GM21390 (cell line): ENCODE results near the gene STH.
"Not testable (repeated sequence)": the region's sequence is repeated elsewhere in the genome, so short reads cannot be mapped to it uniquely, and the experiment has no call there.

Source experiments
- ATAC-seq: cut with Tn5 transposase; IDR thresholded peaks from one replicate; pipeline ENCODE4 v1.9.1; 2021; ENCODE audit not compliant: unreplicated experiment

Gene STH

DNA sequence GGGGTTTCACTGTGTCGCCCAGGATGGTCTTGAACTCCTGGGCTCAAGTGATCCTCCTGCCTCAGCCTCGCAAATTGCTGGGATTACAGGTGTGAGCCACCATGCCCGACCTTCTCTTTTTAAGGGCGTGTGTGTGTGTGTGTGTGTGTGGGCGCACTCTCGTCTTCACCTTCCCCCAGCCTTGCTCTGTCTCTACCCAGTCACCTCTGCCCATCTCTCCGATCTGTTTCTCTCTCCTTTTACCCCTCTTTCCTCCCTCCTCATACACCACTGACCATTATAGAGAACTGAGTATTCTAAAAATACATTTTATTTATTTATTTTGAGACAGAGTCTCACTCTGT lies 3.9 kb downstream of the STH start:
- ATAC-seq: no peak

DNA sequence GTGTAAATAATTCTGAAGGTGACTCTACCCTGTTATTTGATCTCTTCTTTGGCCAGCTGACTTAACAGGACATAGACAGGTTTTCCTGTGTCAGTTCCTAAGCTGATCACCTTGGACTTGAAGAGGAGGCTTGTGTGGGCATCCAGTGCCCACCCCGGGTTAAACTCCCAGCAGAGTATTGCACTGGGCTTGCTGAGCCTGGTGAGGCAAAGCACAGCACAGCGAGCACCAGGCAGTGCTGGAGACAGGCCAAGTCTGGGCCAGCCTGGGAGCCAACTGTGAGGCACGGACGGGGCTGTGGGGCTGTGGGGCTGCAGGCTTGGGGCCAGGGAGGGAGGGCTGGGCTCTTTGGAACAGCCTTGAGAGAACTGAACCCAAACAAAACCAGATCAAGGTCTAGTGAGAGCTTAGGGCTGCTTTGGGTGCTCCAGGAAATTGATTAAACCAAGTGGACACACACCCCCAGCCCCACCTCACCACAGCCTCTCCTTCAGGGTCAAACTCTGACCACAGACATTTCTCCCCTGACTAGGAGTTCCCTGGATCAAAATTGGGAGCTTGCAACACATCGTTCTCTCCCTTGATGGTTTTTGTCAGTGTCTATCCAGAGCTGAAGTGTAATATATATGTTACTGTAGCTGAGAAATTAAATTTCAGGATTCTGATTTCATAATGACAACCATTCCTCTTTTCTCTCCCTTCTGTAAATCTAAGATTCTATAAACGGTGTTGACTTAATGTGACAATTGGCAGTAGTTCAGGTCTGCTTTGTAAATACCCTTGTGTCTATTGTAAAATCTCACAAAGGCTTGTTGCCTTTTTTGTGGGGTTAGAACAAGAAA lies 5.1 kb downstream of the STH start:
- ATAC-seq: no peak

- ATAC-seq: not testable (repeated sequence)
Measured at GRCh38 chr17:46006082-46006481, 7.0 kb downstream of the STH start.

DNA sequence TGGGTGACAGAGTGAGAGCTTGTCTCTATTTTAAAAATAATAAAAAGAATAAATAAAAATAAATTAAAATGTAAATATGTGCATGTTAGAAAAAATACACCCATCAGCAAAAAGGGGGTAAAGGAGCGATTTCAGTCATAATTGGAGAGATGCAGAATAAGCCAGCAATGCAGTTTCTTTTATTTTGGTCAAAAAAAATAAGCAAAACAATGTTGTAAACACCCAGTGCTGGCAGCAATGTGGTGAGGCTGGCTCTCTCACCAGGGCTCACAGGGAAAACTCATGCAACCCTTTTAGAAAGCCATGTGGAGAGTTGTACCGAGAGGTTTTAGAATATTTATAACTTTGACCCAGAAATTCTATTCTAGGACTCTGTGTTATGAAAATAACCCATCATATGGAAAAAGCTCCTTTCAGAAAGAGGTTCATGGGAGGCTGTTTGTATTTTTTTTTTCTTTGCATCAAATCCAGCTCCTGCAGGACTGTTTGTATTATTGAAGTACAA lies 8.5 kb downstream of the STH start:
- no peak for ATAC-seq

GRCh38 chr17:46008591-46008990 lies 9.5 kb downstream of the STH start:
- no peak for ATAC-seq

DNA sequence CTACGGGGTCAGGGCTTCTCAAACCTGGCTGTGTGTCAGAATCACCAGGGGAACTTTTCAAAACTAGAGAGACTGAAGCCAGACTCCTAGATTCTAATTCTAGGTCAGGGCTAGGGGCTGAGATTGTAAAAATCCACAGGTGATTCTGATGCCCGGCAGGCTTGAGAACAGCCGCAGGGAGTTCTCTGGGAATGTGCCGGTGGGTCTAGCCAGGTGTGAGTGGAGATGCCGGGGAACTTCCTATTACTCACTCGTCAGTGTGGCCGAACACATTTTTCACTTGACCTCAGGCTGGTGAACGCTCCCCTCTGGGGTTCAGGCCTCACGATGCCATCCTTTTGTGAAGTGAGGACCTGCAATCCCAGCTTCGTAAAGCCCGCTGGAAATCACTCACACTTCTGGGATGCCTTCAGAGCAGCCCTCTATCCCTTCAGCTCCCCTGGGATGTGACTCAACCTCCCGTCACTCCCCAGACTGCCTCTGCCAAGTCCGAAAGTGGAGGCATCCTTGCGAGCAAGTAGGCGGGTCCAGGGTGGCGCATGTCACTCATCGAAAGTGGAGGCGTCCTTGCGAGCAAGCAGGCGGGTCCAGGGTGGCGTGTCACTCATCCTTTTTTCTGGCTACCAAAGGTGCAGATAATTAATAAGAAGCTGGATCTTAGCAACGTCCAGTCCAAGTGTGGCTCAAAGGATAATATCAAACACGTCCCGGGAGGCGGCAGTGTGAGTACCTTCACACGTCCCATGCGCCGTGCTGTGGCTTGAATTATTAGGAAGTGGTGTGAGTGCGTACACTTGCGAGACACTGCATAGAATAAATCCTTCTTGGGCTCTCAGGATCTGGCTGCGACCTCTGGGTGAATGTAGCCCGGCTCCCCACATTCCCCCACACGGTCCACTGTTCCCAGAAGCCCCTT lies 10.9 kb downstream of the STH start:
- no peak for ATAC-seq

GRCh38 chr17:46010597-46011186 lies 11.6 kb downstream of the STH start:
- no peak for ATAC-seq

DNA sequence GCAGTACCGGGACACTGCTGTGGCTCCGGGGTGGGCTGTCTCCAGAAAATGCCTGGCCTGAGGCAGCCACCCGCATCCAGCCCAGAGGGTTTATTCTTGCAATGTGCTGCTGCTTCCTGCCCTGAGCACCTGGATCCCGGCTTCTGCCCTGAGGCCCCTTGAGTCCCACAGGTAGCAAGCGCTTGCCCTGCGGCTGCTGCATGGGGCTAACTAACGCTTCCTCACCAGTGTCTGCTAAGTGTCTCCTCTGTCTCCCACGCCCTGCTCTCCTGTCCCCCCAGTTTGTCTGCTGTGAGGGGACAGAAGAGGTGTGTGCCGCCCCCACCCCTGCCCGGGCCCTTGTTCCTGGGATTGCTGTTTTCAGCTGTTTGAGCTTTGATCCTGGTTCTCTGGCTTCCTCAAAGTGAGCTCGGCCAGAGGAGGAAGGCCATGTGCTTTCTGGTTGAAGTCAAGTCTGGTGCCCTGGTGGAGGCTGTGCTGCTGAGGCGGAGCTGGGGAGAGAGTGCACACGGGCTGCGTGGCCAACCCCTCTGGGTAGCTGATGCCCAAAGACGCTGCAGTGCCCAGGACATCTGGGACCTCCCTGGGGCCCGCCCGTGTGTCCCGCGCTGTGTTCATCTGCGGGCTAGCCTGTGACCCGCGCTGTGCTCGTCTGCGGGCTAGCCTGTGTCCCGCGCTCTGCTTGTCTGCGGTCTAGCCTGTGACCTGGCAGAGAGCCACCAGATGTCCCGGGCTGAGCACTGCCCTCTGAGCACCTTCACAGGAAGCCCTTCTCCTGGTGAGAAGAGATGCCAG lies 12.9 kb downstream of the STH start:
- ATAC-seq: no peak

GRCh38 chr17:46012506-46013079 lies 13.5 kb downstream of the STH start:
- ATAC-seq: no peak

DNA sequence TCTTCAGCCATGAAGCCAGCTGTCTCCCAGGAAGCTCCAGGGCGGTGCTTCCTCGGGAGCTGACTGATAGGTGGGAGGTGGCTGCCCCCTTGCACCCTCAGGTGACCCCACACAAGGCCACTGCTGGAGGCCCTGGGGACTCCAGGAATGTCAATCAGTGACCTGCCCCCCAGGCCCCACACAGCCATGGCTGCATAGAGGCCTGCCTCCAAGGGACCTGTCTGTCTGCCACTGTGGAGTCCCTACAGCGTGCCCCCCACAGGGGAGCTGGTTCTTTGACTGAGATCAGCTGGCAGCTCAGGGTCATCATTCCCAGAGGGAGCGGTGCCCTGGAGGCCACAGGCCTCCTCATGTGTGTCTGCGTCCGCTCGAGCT lies 14.1 kb downstream of the STH start:
- no peak for ATAC-seq

- ATAC-seq: no peak
Measured at GRCh38 chr17:46013502-46014165, 14.6 kb downstream of the STH start.

- not testable (repeated sequence) for ATAC-seq
Measured at GRCh38 chr17:46019408-46019925, 20.4 kb downstream of the STH start.

DNA sequence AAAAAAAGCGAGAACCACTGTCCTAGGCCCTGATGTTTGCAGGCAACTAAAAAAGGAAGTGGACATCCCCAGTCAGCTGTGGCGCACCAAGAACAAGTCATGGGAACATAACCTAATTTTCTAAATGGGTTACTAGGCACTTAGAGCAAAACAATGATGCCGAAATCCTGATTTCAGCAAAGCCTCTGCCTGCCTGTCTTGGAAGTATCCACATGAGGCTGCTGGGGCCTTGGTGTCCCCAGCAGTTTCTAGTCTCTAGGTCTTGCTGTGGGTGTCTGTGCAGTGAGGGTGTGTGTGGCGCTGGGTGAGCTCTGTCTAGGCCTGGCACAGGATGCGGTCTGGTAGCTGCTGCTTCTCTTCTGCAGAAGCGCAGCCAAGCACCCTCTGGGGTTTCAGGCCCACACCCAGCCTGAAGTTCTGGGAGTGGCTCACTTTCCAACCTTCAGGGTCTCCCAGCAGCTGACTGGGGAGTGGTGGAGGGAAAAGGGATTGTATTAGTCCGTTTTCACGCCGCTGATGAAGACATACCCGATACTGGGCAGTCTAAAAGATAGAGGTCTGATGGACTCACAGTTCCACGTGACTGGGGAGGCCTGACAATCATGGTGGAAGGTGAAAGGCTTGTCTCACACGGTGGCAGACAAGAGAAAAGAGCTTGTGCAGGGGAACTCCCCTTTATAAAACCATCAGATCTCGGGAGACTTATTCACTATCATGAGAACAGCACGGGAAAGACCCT lies 21.1 kb downstream of the STH start:
- no peak for ATAC-seq

- no peak for ATAC-seq
Measured at GRCh38 chr17:46020998-46021397, 21.9 kb downstream of the STH start.

- ATAC-seq: not testable (repeated sequence)
Measured at GRCh38 chr17:46023366-46023765, 24.3 kb downstream of the STH start.

DNA sequence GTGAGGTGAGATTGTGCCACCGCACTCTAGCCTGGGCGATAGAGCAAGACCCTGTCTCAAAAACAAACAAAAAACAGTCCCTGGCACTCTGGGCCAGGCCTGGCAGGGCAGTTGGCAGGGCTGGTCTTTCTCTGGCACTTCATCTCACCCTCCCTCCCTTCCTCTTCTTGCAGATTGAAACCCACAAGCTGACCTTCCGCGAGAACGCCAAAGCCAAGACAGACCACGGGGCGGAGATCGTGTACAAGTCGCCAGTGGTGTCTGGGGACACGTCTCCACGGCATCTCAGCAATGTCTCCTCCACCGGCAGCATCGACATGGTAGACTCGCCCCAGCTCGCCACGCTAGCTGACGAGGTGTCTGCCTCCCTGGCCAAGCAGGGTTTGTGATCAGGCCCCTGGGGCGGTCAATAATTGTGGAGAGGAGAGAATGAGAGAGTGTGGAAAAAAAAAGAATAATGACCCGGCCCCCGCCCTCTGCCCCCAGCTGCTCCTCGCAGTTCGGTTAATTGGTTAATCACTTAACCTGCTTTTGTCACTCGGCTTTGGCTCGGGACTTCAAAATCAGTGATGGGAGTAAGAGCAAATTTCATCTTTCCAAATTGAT lies 24.8 kb downstream of the STH start:
- ATAC-seq: no peak

DNA sequence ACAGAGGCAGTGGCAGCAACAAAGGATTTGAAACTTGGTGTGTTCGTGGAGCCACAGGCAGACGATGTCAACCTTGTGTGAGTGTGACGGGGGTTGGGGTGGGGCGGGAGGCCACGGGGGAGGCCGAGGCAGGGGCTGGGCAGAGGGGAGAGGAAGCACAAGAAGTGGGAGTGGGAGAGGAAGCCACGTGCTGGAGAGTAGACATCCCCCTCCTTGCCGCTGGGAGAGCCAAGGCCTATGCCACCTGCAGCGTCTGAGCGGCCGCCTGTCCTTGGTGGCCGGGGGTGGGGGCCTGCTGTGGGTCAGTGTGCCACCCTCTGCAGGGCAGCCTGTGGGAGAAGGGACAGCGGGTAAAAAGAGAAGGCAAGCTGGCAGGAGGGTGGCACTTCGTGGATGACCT lies 25.5 kb downstream of the STH start:
- no peak for ATAC-seq

DNA sequence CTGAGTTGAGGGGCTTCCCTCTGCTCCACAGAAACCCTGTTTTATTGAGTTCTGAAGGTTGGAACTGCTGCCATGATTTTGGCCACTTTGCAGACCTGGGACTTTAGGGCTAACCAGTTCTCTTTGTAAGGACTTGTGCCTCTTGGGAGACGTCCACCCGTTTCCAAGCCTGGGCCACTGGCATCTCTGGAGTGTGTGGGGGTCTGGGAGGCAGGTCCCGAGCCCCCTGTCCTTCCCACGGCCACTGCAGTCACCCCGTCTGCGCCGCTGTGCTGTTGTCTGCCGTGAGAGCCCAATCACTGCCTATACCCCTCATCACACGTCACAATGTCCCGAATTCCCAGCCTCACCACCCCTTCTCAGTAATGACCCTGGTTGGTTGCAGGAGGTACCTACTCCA lies 26.0 kb downstream of the STH start:
- ATAC-seq: no peak
